A549 (cell line): Measurements from ENCODE around the gene ANKRD2. TPM values are rescaled to one million over a fixed set of nuclear protein-coding genes. Genes with fewer than 3 reads are reported as not detected.

ENCODE experiments used
- ATAC-seq, 2 experiments: fragments of 200-7000 bp in 1 of 2; fragments of >200 bp in 1 of 2; cut with Nextera tagmentation in 1 of 2; cut with Tn5 transposase in 1 of 2; 3 replicates each; pipeline versions ENCODE4 v1.8.0 to v1.9.1; 2018 to 2020; ENCODE audit warnings: mild to moderate bottlenecking in 1 of 2, moderate library complexity in 1 of 2
- CTCF ChIA-PET: fragments of 300-600 bp; sonication (Branson Sonifier 250); formaldehyde crosslinking; extraction: SDS; loops from one replicate; lab custom pipeline; 2021; ENCODE audit warnings: antibody characterized with exemption, inconsistent platforms; lab: Yijun Ruan, JAX
- POLR2A ChIA-PET: fragments of 350-600 bp; formaldehyde crosslinking; extraction: SDS; loops from one replicate; lab custom pipeline; 2021; ENCODE audit warnings: antibody characterized with exemption, inconsistent platforms; lab: Yijun Ruan, JAX
- DNase-seq, 2 experiments: peaks; one replicate each; pipeline versions ENCODE4 v3.0.0 to v3.0.0-alpha.2; 2011 to 2016; ENCODE audit warnings: low read depth in 1 of 2, low spot score in 1 of 2
- FAIRE-seq: peaks from 2 replicates; lab custom pipeline; 2011; peaks lifted over from hg19 to GRCh38; lab: Jason Lieb, UNC
- H3K27ac ChIP-seq, 2 experiments: fragments of >200 bp; sonication (Bioruptor Twin); formaldehyde crosslinking; 3 replicates each; pipeline ENCODE4 v1.5.1; 2016 to 2017
- H3K4me1 ChIP-seq: fragments of >200 bp; sonication (Bioruptor Twin); formaldehyde crosslinking; 3 replicates; pipeline ENCODE4 v1.6.1; 2016
- H3K4me2 ChIP-seq: fragments of >200 bp; sonication (Bioruptor Twin); formaldehyde crosslinking; 3 replicates; pipeline ENCODE4 v1.6.1; 2016
- H3K4me3 ChIP-seq: fragments of >200 bp; sonication (Bioruptor Twin); formaldehyde crosslinking; 3 replicates; pipeline ENCODE4 v1.5.1; 2016
- H3K9me3 ChIP-seq: fragments of >200 bp; sonication (Bioruptor Twin); formaldehyde crosslinking; 3 replicates; pipeline ENCODE4 v1.6.1; 2016
- CBX8 ChIP-seq: fragments of 200-600 bp; sonication (generic); IDR thresholded peaks from 2 replicates; pipeline ENCODE4 v1.6.1; 2016
- CTCF ChIP-seq: fragments of >200 bp; sonication (Bioruptor Twin); formaldehyde crosslinking; IDR thresholded peaks from 3 replicates; pipeline ENCODE4 v1.5.1; 2016
- ESRRA ChIP-seq: fragments of 150-350 bp; IDR thresholded peaks from 2 replicates; pipeline ENCODE4 v1.6.1; 2014; ENCODE audit warnings: mild to moderate bottlenecking, low read length, borderline replicate concordance
- FOSL2 ChIP-seq, 2 experiments: fragments of 450-650 bp in 1 of 2; fragments of >200 bp in 1 of 2; sonication (Bioruptor Twin) in 1 of 2; formaldehyde crosslinking; IDR thresholded peaks; 2 replicates each; pipeline versions ENCODE4 v1.5.0 to v1.6.1; 2016 to 2020; ENCODE audit warnings: mild to moderate bottlenecking in 1 of 2, moderate library complexity in 1 of 2
- FOXS1 ChIP-seq: fragments of 250-450 bp; sonication (Bioruptor Pico); IDR thresholded peaks from 2 replicates; pipeline ENCODE4 v1.5.0; 2020; ENCODE audit warnings: mild to moderate bottlenecking, moderate library complexity
- GATA3 ChIP-seq: IDR thresholded peaks from 2 replicates; pipeline ENCODE4 v1.6.1; 2012; ENCODE audit warnings: borderline replicate concordance
- HMGXB4 ChIP-seq: fragments of 250-450 bp; sonication (Bioruptor Pico); IDR thresholded peaks from 2 replicates; pipeline ENCODE4 v1.5.0; 2021; ENCODE audit warnings: mild to moderate bottlenecking, moderate library complexity, borderline replicate concordance
- HOXA7 ChIP-seq: fragments of 250-450 bp; sonication (Bioruptor Pico); IDR thresholded peaks from 2 replicates; pipeline ENCODE4 v1.5.0; 2020; ENCODE audit warnings: mild to moderate bottlenecking, moderate library complexity
- JUN ChIP-seq, 2 experiments: fragments of >200 bp; sonication (Bioruptor Twin); formaldehyde crosslinking; IDR thresholded peaks; 2 replicates in 1 of 2; 3 replicates in 1 of 2; pipeline ENCODE4 v1.6.1; 2016 to 2017
- JUNB ChIP-seq: fragments of >200 bp; sonication (Bioruptor Twin); formaldehyde crosslinking; IDR thresholded peaks from 2 replicates; pipeline ENCODE4 v1.6.1; 2016
- KDM5A ChIP-seq: fragments of 200-600 bp; sonication (generic); IDR thresholded peaks from 2 replicates; pipeline ENCODE4 v1.6.1; 2016; ENCODE audit warnings: antibody characterized with exemption, mild to moderate bottlenecking
- MAFK ChIP-seq: fragments of 450-650 bp; IDR thresholded peaks from 2 replicates; pipeline ENCODE4 v1.6.1; 2014; ENCODE audit not compliant: partially characterized antibody
- NFE2L2 ChIP-seq: fragments of 150-350 bp; conservative IDR thresholded peaks from 2 replicates; pipeline ENCODE4 v1.6.1; 2014; ENCODE audit warnings: low read length
- NPAS2 ChIP-seq: fragments of 250-450 bp; sonication (Bioruptor Pico); IDR thresholded peaks from 2 replicates; pipeline ENCODE4 v1.8.0; 2022; ENCODE audit warnings: mild to moderate bottlenecking, moderate library complexity, borderline replicate concordance
- PBX3 ChIP-seq: IDR thresholded peaks from 2 replicates; pipeline ENCODE4 v1.6.1; 2012
- PHF8 ChIP-seq: fragments of 200-600 bp; sonication (generic); IDR thresholded peaks from 2 replicates; pipeline ENCODE4 v1.6.1; 2016; ENCODE audit warnings: low read depth, mild to moderate bottlenecking, antibody characterized with exemption, moderate library complexity, borderline replicate concordance
- TFCP2L1 ChIP-seq: fragments of 250-450 bp; sonication (Bioruptor Pico); IDR thresholded peaks from 2 replicates; pipeline ENCODE4 v1.5.0; 2021; ENCODE audit warnings: mild to moderate bottlenecking
- ZNF302 ChIP-seq: fragments of 250-450 bp; sonication (Bioruptor Pico); IDR thresholded peaks from 2 replicates; pipeline ENCODE4 v1.9.0; 2021; ENCODE audit warnings: inconsistent platforms, mild to moderate bottlenecking, moderate library complexity
- WGBS: methylation state at CpG from one replicate; pipeline ENCODE4 v1.1.6; 2017; ENCODE audit errors: missing lambda C conversion rate; 5-methylcytosine and 5-hydroxymethylcytosine counted together
- polyA plus RNA-seq, 4 experiments: library from polyadenylated mRNA; depleted of rRNA in 3 of 4; stranded (reverse); fragments of >200 nt; fragmentation: RNase III in 1 of 4; extraction: RNeasy Plus Mini Kit Qiagen cat#74134 plus additional on column Dnase treatment in 1 of 4; gene quantifications; 2 replicates in 3 of 4; 3 replicates in 1 of 4; pipeline ENCODE4 v1.2.3, GENCODE V29; 2011 to 2017

The ANKRD2 gene
- polyA plus RNA-seq, 2 of the 4 experiments (the other 2 are of a cell fraction) = 1.5 to 4.7 TPM

GRCh38 chr10:97540669-97541500, 31.7 kb upstream of the ANKRD2 start:
- FAIRE-seq (no peak), ATAC-seq (no peak), DNase-seq (no peak)
- no peak overlapping the region; the same call in 2 of the 3 replicates for H3K4me2 ChIP-seq
- H3K27ac ChIP-seq = peak overlapping the region; percentile 86 to 92; a peak in 5 of 6 replicates
- POLR2A ChIA-PET = no interaction called here
- H3K4me1 ChIP-seq = peaks cover 60% of the 10 kb centered on the region
- CTCF ChIA-PET = interaction anchor here (1.1 to 11.6 kb wide), 12 partner anchors 10 to 190 kb away, joined by 3 to 213 read pairs (median 4); no protein-coding TSS in a partner anchor
- TF ChIP-seq HOXA7 (no peak), ZNF302 (CRISPR knock-in tag) (no peak), PHF8 (no peak), CTCF (no peak), PBX3 (no peak), CBX8 (no peak), JUN (IDR thresholded peaks at IDR 0.05) (no peak), MAFK (no peak), HMGXB4 (no peak), GATA3 (no peak), KDM5A (no peak), ESRRA (no peak), FOXS1 (CRISPR knock-in tag) (no peak), NPAS2 (CRISPR knock-in tag) (no peak), NFE2L2 (no peak), TFCP2L1 (CRISPR knock-in tag) (no peak), JUNB (no peak)
- H3K9me3 ChIP-seq = no peaks in the 10 kb centered on the region
- WGBS = 90% methylated on average over 14 of the region's 14 CpGs
- H3K4me3 ChIP-seq = no peak overlapping the region

- H3K4me3 ChIP-seq = no peak overlapping the region
- 17% methylated on average over 7 of the region's 9 CpGs for WGBS
- H3K4me2 ChIP-seq = peak overlapping the region; percentile 68
- ATAC-seq (peak; percentile 77 to 80), DNase-seq (peak; percentile 75 to 83), FAIRE-seq (no peak)
- no peaks in the 10 kb centered on the region for H3K9me3 ChIP-seq
- POLR2A ChIA-PET = interaction anchor here (0.7 to 1.1 kb wide), 2 partner anchors 43 to 45 kb away, joined by 3 to 5 read pairs; partner anchors contain the start of gene UBTD1
- peak overlapping the region; percentile 86 to 92 for H3K27ac ChIP-seq
- CTCF ChIA-PET = interaction anchor here (0.9 to 11.6 kb wide), 5 partner anchors 8 to 189 kb away, joined by 3 to 213 read pairs (median 3); partner anchors contain the start of gene ANKRD2
- peaks cover 60% of the 10 kb centered on the region for H3K4me1 ChIP-seq
- TF ChIP-seq FOSL2 (IDR thresholded peaks at IDR 0.05) = peak; percentile 87
- TF ChIP-seq FOSL2 (CRISPR knock-in tag; IDR thresholded peaks at IDR 0.05) = peak; percentile 94
- no peak for TF ChIP-seq ESRRA
- TF ChIP-seq MAFK = peak; percentile 90
- peak; percentile 74 for TF ChIP-seq JUNB
- peak in 1 of 2 experiments; percentile 14; a peak in 1 of 5 replicates for TF ChIP-seq JUN (IDR thresholded peaks at IDR 0.05)
Observed at GRCh38 chr10:97542169-97543024, 30.2 kb upstream of the ANKRD2 start.
